PC-3 (cell line): Measurements from ENCODE around the gene VTCN1. TPM values are rescaled to one million over a fixed set of nuclear protein-coding genes. Genes with fewer than 3 reads are reported as not detected.
A peak's percentile ranks its signal among the peaks of the same experiment; 100 is the strongest.

ENCODE experiments used
- ATAC-seq: fragments of 200-7000 bp; cut with Tn5 transposase; 2 replicates; pipeline ENCODE4 v1.9.1; 2020; ENCODE audit warnings: mild to moderate bottlenecking, moderate library complexity
- BruUV-seq: library from RNA; stranded (reverse); fragments of 400-500 nt; replicated peaks from 2 replicates; lab custom pipeline; 2021; lab: Mats Ljungman, UMichigan
- CTCF ChIA-PET: fragments of 300-600 bp; sonication (Branson Sonifier 250); formaldehyde crosslinking; loops from one replicate; lab custom pipeline; 2022; ENCODE audit warnings: antibody characterized with exemption; lab: Charles Lee
- POLR2A ChIA-PET: fragments of 300-600 bp; sonication (Branson Sonifier 250); formaldehyde crosslinking; loops from one replicate; lab custom pipeline; 2022; ENCODE audit warnings: antibody characterized with exemption; ENCODE audit not compliant: unreplicated experiment; lab: Charles Lee
- DNase-seq: peaks from one replicate; pipeline ENCODE4 v3.0.0-alpha.2; 2015
- H2AFZ ChIP-seq: fragments of 300-600 bp; sonication (generic); 2 replicates; pipeline ENCODE4 v1.6.0; 2016; ENCODE audit warnings: antibody characterized with exemption, low read length
- H3F3A ChIP-seq: fragments of 300-600 bp; sonication (generic); one replicate; pipeline ENCODE4 v1.6.0; 2017; ENCODE audit warnings: antibody characterized with exemption, low read length, control low read depth, mild to moderate bottlenecking; ENCODE audit not compliant: unreplicated experiment
- H3K27ac ChIP-seq: fragments of 300-600 bp; sonication (generic); 2 replicates; pipeline ENCODE4 v1.5.1; 2016; ENCODE audit warnings: mild to moderate bottlenecking, low read length
- H3K27me3 ChIP-seq: fragments of 300-600 bp; sonication (generic); 2 replicates; pipeline ENCODE4 v1.6.1; 2016; ENCODE audit warnings: low read length, mixed read lengths
- H3K36me3 ChIP-seq: fragments of 300-600 bp; sonication (generic); 2 replicates; pipeline ENCODE4 v1.6.1; 2016; ENCODE audit warnings: low read depth, mixed run types, low read length, mixed read lengths
- H3K4me1 ChIP-seq: fragments of 300-600 bp; sonication (generic); 2 replicates; pipeline ENCODE4 v1.5.1; 2016; ENCODE audit warnings: low read length; ENCODE audit not compliant: insufficient read depth
- H3K4me2 ChIP-seq: fragments of 300-600 bp; sonication (generic); 2 replicates; pipeline ENCODE4 v1.6.0; 2016; ENCODE audit warnings: low read length
- H3K4me3 ChIP-seq: fragments of 300-600 bp; sonication (generic); 2 replicates; pipeline ENCODE4 v1.5.1; 2016; ENCODE audit warnings: mild to moderate bottlenecking, low read length, mixed read lengths
- H3K79me2 ChIP-seq: fragments of 300-600 bp; sonication (generic); 2 replicates; pipeline ENCODE4 v1.6.1; 2017; ENCODE audit warnings: low read length, mixed read lengths
- H3K9ac ChIP-seq: fragments of 300-600 bp; sonication (generic); 2 replicates; pipeline ENCODE4 v1.6.0; 2016; ENCODE audit warnings: mild to moderate bottlenecking, low read length
- H3K9me2 ChIP-seq: fragments of 300-600 bp; sonication (generic); replicated peaks from 2 replicates; pipeline ENCODE4 v1.6.1; 2016; ENCODE audit warnings: mixed run types, low read length, mixed read lengths
- H3K9me3 ChIP-seq: fragments of 300-600 bp; sonication (generic); 2 replicates; pipeline ENCODE4 v1.6.1; 2016; ENCODE audit warnings: low read length, mixed read lengths
- H4K20me1 ChIP-seq: fragments of 300-600 bp; sonication (generic); 2 replicates; pipeline ENCODE4 v1.6.1; 2016; ENCODE audit warnings: low read length, mixed read lengths
- CTCF ChIP-seq: fragments of 300-600 bp; sonication (generic); conservative IDR thresholded peaks from 2 replicates; pipeline ENCODE4 v1.5.1; 2017; ENCODE audit warnings: antibody characterized with exemption, low read depth, mild to moderate bottlenecking, low read length
- EZH2 ChIP-seq: fragments of 300-600 bp; sonication (generic); IDR thresholded peaks from one replicate; pipeline ENCODE4 v1.6.1; 2017; ENCODE audit warnings: antibody characterized with exemption, mild to moderate bottlenecking, low read length; ENCODE audit not compliant: unreplicated experiment
- EZH2phosphoT487 ChIP-seq: fragments of 300-600 bp; sonication (generic); IDR thresholded peaks from 2 replicates; pipeline ENCODE4 v1.6.1; 2018; ENCODE audit warnings: mild to moderate bottlenecking, antibody characterized with exemption, low read length, borderline replicate concordance
- intact Hi-C: fragments of 100-400 bp; cut with micrococcal nuclease; formaldehyde crosslinking; loops from 2 replicates; pipeline ENCODE4 v1.9.0; 2023
- total RNA-seq: library from RNA; depleted of rRNA; stranded (reverse); fragments of >200 nt; gene quantifications from 2 replicates; pipeline ENCODE4 v1.2.3, GENCODE V29; 2014

The VTCN1 gene
- total RNA-seq, 1 experiment from 2014 or later, result not detected

GRCh38 chr1:117130526-117130925 is 80.2 kb downstream of the VTCN1 start:
- H3F3A ChIP-seq, result no peaks in the 10 kb centered on the region
- ATAC-seq, result no peak
- peaks cover 10% of the 10 kb centered on the region; the same call in 1 of the 2 replicates for H3K4me1 ChIP-seq
- H3K27ac ChIP-seq, result no peak overlapping the region
- BruUV-seq, result no TSS peak
- no peaks in the 10 kb centered on the region for H3K79me2 ChIP-seq
- no peaks in the 10 kb centered on the region for H3K9me3 ChIP-seq
- H4K20me1 ChIP-seq, result no peaks in the 10 kb centered on the region
- POLR2A ChIA-PET, result no interaction called here
- intact Hi-C loops, result no loop called here
- no peaks in the 10 kb centered on the region for H3K27me3 ChIP-seq
- TF ChIP-seq EZH2 (no peak), EZH2phosphoT487 (no peak), CTCF (no peak)
- H3K9me2 ChIP-seq, result no peaks in the 10 kb centered on the region
- H3K4me2 ChIP-seq, result no peak overlapping the region
- H2AFZ ChIP-seq, result no peak overlapping the region
- H3K36me3 ChIP-seq, result no peaks in the 10 kb centered on the region
- CTCF ChIA-PET, result no interaction called here
- H3K4me3 ChIP-seq, result no peak overlapping the region
- no peak overlapping the region for H3K9ac ChIP-seq
- no peak for DNase-seq

DNA sequence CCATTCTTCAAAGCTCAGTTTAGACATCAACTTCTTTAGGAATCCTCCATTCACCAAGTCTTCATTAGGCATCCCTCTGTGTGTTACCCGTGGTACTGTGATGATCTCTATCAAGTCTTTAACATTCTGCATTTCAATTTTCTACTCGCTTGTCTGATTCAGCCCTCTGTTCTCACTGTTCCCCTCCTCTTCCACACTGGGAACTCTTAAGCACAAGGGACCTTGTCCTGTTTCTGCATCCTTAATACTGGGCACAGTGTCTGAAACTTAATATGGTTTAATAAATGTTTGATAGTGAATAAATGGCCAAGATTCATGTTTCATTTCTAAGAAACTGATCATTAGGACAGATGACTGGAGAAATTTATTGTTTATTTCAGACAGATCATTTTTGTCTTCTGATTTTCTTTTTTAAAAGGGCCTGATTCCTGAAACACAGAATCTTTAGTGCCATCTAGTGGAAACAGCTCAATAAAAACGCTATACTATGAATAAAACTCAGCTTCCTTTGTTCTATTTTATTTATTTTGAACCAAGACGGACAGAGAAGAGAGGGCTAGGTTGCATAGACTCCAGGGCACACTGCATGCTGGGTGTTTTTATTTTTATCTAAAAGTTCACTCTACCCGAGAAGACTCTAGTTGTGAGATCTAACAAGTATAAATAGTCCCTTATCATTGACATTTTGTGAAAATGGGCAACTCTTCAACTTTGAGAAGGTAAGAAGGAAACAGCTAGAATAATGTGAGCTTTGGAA is 82.2 kb downstream of the VTCN1 start:
- no TSS peak for BruUV-seq
- no peak overlapping the region for H3K9ac ChIP-seq
- ChIA-PET CTCF (interaction anchor here (0.6 to 2.6 kb wide), 14 partner anchors 11 to 1421 kb away, joined by 3 to 37 read pairs (median 4); partner anchors contain the start of gene TTF2), POLR2A (interaction anchor here (0.5 to 1.0 kb wide), 2 partner anchors 18 to 802 kb away, joined by 3 read pairs; no protein-coding TSS in a partner anchor)
- ATAC-seq, result peak; percentile 67
- peak overlapping the region; percentile 82 for H2AFZ ChIP-seq
- no peaks in the 10 kb centered on the region for H4K20me1 ChIP-seq
- H3K9me2 ChIP-seq, result no peaks in the 10 kb centered on the region
- H3K4me1 ChIP-seq, result peaks cover 10% of the 10 kb centered on the region; the same call in 1 of the 2 replicates
- intact Hi-C loops, result loop anchor here (1.0 to 2.0 kb wide), 3 partner anchors 18 to 156 kb away; no protein-coding TSS in a partner anchor
- DNase-seq, result peak; percentile 72
- 0 out of 2 replicates have a peak overlapping the region, but pooled peaks have one; percentile 14 for H3K4me3 ChIP-seq
- peak overlapping the region; percentile 56; the same call in 1 of the 2 replicates for H3K4me2 ChIP-seq
- H3K79me2 ChIP-seq, result no peaks in the 10 kb centered on the region
- H3K27me3 ChIP-seq, result no peaks in the 10 kb centered on the region
- TF ChIP-seq EZH2, result no peak
- peak; percentile 78 for TF ChIP-seq CTCF
- H3K27ac ChIP-seq, result no peak overlapping the region
- no peaks in the 10 kb centered on the region for H3K9me3 ChIP-seq
- no peaks in the 10 kb centered on the region for H3K36me3 ChIP-seq
- no peaks in the 10 kb centered on the region for H3F3A ChIP-seq

GRCh38 chr1:117127795-117128194 is 82.9 kb downstream of the VTCN1 start:
- Histone ChIP-seq H3K4me1 (peaks cover 10% of the 10 kb centered on the region; the same call in 1 of the 2 replicates), H3K9ac (no peak overlapping the region), H3K4me3 (no peak overlapping the region), H3K79me2 (no peaks in the 10 kb centered on the region), H3K4me2 (no peak overlapping the region), H4K20me1 (no peaks in the 10 kb centered on the region), H3F3A (no peaks in the 10 kb centered on the region), H3K9me3 (no peaks in the 10 kb centered on the region), H3K27me3 (no peaks in the 10 kb centered on the region), H3K27ac (no peak overlapping the region), H2AFZ (no peak overlapping the region), H3K36me3 (no peaks in the 10 kb centered on the region), H3K9me2 (no peaks in the 10 kb centered on the region)
- TF ChIP-seq EZH2 (no peak), EZH2phosphoT487 (no peak), CTCF (no peak)
- no peak for DNase-seq
- ChIA-PET CTCF (interaction anchor here (1.4 to 2.6 kb wide), 3 partner anchors 18 to 157 kb away, joined by 4 to 37 read pairs (median 20); no protein-coding TSS in a partner anchor), POLR2A (no interaction called here)
- no peak for ATAC-seq
- BruUV-seq, result no TSS peak
- intact Hi-C loops, result loop anchor here (1.0 to 2.0 kb wide), 3 partner anchors 19 to 157 kb away; no protein-coding TSS in a partner anchor
